K562 (cell line): ENCODE results near the gene PPP1R13L. TPM values are rescaled to one million over a fixed set of nuclear protein-coding genes. Genes with fewer than 3 reads are reported as not detected.

ENCODE experiments used
- E2F3 ChIP-seq: fragments of 250-450 bp; sonication (Bioruptor Pico); IDR thresholded peaks from 2 replicates; pipeline ENCODE4 v1.4.0; 2020; ENCODE audit warnings: mild to moderate bottlenecking
- FOXJ2 ChIP-seq: fragments of 200-800 bp; sonication (Bioruptor generic); IDR thresholded peaks from 2 replicates; pipeline ENCODE4 v1.6.1; 2016; ENCODE audit warnings: missing genetic modification characterization, missing compliant biosample characterization
- GATA2 ChIP-seq: sonication (generic); formaldehyde crosslinking; IDR thresholded peaks from 2 replicates; pipeline ENCODE4 v1.4.0; 2020; ENCODE audit warnings: mild to moderate bottlenecking, missing genetic modification reagents
- HMG20B ChIP-seq: fragments of 250-450 bp; sonication (Bioruptor Pico); IDR thresholded peaks from 2 replicates; pipeline ENCODE4 v1.5.0; 2021; ENCODE audit warnings: mild to moderate bottlenecking
- MEF2D ChIP-seq: conservative IDR thresholded peaks from 2 replicates; pipeline ENCODE4 v1.6.1; 2016; ENCODE audit warnings: low read depth, missing genetic modification characterization, missing compliant biosample characterization
- MYNN ChIP-seq, 2 experiments: sonication (generic); formaldehyde crosslinking in 1 of 2; IDR thresholded peaks; 2 replicates each; pipeline versions ENCODE4 v1.5.0 to v1.6.1; 2016 to 2020; ENCODE audit warnings: antibody characterized with exemption in 1 of 2, missing genetic modification reagents in 1 of 2
- NRF1 ChIP-seq, 2 experiments: fragments of 450-650 bp; IDR thresholded peaks in 1 of 2; conservative IDR thresholded peaks in 1 of 2; 2 replicates each; pipeline ENCODE4 v1.6.1; 2014; ENCODE audit warnings: mild to moderate bottlenecking in 2 of 2
- SRSF9 ChIP-seq: fragments of 200-400 bp; formaldehyde crosslinking; IDR thresholded peaks from 2 replicates; pipeline ENCODE4 v1.6.1; 2017; ENCODE audit warnings: low read depth, low read length, borderline replicate concordance
- TAL1 ChIP-seq: fragments of 450-650 bp; IDR thresholded peaks from 2 replicates; pipeline ENCODE4 v1.6.1; 2016; ENCODE audit warnings: mild to moderate bottlenecking
- WHSC1 ChIP-seq: IDR thresholded peaks from one replicate; pipeline ENCODE4 v1.6.1; 2012; ENCODE audit warnings: low read length, control low read depth, inconsistent platforms
- ZBED1 ChIP-seq: IDR thresholded peaks from 2 replicates; pipeline ENCODE4 v1.6.1; 2014
- ZNF134 ChIP-seq: fragments of 250-450 bp; sonication (Bioruptor Pico); conservative IDR thresholded peaks from 2 replicates; pipeline ENCODE4 v1.4.0; 2020
- polyA plus RNA-seq, 8 experiments: library from polyadenylated mRNA; depleted of rRNA in 4 of 8; stranded (reverse) in 5 of 8; unstranded in 3 of 8; fragments of >200 nt; fragmentation: Nextera tagmentation in 2 of 8; fragmentation: Illumina TruSeq in 1 of 8; extraction: Ambion mirVana in 2 of 8; extraction: Trizol in 1 of 8; gene quantifications; 2 replicates each; pipeline versions ENCODE4 v1.2.1 to v1.2.3, GENCODE V29; 2011 to 2014; ENCODE audit warnings: inconsistent platforms in 1 of 8, missing spikeins in 1 of 8
- total RNA-seq, 7 experiments: library from RNA; depleted of rRNA in 6 of 7; stranded (reverse); fragments of >200 nt in 6 of 7; fragmentation: Illumina TruSeq in 2 of 7; extraction: Trizol in 2 of 7; gene quantifications; 2 replicates each; pipeline versions ENCODE4 v1.2.1 to v1.2.3, GENCODE V29; 2011 to 2021; ENCODE audit warnings: low replicate concordance in 1 of 7
- TF ChIP-seq, protein P1 (sequence below): fragments of 250-450 bp; sonication (Bioruptor Pico); IDR thresholded peaks from 2 replicates; pipeline ENCODE4 v1.4.0; 2020; ENCODE audit warnings: mild to moderate bottlenecking
- TF ChIP-seq, protein P2 (sequence below): fragments of 250-450 bp; sonication (Bioruptor Pico); IDR thresholded peaks from 2 replicates; pipeline ENCODE4 v1.4.0; 2020
- TF ChIP-seq, protein P3 (sequence below): fragments of 450-650 bp; formaldehyde crosslinking; IDR thresholded peaks from 2 replicates; pipeline ENCODE4 v1.4.0; 2022; ENCODE audit warnings: missing genetic modification characterization
- TF ChIP-seq, protein P4 (sequence below): fragments of 150-350 bp; IDR thresholded peaks from 2 replicates; pipeline ENCODE4 v1.6.1; 2014; ENCODE audit warnings: low read depth, mild to moderate bottlenecking, low read length, borderline replicate concordance
- TF ChIP-seq, protein P5 (sequence below): sonication (generic); formaldehyde crosslinking; IDR thresholded peaks from 2 replicates; pipeline ENCODE4 v1.8.1; 2023; ENCODE audit warnings: mild to moderate bottlenecking, missing genetic modification reagents

PPP1R13L gene
- total and polyA plus RNA-seq, 9 of the 15 experiments (the other 6 are each of a cell fraction or from before 2014, with no cell fraction given), result 0.32 to 6.7 (median 2.0) TPM

DNA sequence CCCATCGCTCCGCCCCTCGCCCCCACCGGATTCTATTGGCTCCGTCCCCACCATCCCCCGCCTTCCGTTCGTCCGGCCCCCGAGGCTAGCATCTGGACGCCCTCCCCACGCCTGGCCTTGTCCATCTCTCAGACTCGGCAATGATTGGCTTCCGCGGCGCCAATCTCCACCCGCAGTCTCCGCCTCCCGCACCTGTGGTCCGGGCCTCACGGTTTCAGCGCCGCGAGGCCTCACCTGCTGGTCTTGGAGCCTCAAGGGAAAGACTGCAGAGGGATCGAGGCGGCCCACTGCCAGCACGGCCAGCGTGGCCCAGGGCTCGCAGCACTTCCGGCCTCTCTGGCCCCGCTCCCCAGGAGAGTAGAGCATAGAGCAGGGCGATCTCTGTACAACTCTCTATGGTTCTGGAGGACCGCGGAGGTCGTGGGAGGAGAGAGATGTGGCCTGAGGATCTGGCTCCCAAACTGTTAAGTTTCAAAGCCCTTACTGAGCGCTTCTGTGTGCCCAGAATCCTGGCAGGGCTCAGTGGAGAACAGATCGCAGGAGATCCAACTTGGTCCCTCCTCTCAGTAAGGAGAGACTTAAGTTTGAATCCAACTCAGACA is 18.8 kb upstream of the PPP1R13L start, which contains the start of gene ERCC1 (continued):
- TF ChIP-seq, protein P1, sequence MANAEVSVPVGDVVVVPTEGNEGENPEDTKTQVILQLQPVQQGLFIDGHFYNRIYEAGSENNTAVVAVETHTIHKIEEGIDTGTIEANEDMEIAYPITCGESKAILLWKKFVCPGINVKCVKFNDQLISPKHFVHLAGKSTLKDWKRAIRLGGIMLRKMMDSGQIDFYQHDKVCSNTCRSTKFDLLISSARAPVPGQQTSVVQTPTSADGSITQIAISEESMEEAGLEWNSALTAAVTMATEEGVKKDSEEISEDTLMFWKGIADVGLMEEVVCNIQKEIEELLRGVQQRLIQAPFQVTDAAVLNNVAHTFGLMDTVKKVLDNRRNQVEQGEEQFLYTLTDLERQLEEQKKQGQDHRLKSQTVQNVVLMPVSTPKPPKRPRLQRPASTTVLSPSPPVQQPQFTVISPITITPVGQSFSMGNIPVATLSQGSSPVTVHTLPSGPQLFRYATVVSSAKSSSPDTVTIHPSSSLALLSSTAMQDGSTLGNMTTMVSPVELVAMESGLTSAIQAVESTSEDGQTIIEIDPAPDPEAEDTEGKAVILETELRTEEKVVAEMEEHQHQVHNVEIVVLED (CRISPR knock-in tag), result peak; percentile 66
- no peak for TF ChIP-seq FOXJ2 (tag)
- TF ChIP-seq, protein P2, sequence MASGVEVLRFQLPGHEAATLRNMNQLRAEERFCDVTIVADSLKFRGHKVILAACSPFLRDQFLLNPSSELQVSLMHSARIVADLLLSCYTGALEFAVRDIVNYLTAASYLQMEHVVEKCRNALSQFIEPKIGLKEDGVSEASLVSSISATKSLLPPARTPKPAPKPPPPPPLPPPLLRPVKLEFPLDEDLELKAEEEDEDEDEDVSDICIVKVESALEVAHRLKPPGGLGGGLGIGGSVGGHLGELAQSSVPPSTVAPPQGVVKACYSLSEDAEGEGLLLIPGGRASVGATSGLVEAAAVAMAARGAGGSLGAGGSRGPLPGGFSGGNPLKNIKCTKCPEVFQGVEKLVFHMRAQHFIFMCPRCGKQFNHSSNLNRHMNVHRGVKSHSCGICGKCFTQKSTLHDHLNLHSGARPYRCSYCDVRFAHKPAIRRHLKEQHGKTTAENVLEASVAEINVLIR, result no peak
- no peak for TF ChIP-seq SRSF9
- TF ChIP-seq E2F3 (CRISPR knock-in tag), result no peak
- no peak for TF ChIP-seq GATA2
- TF ChIP-seq TAL1, result no peak; the same call in 1 of the 2 replicates
- TF ChIP-seq, protein P3, sequence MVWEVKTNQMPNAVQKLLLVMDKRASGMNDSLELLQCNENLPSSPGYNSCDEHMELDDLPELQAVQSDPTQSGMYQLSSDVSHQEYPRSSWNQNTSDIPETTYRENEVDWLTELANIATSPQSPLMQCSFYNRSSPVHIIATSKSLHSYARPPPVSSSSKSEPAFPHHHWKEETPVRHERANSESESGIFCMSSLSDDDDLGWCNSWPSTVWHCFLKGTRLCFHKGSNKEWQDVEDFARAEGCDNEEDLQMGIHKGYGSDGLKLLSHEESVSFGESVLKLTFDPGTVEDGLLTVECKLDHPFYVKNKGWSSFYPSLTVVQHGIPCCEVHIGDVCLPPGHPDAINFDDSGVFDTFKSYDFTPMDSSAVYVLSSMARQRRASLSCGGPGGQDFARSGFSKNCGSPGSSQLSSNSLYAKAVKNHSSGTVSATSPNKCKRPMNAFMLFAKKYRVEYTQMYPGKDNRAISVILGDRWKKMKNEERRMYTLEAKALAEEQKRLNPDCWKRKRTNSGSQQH (CRISPR knock-in tag), result no peak
- TF ChIP-seq, protein P4, sequence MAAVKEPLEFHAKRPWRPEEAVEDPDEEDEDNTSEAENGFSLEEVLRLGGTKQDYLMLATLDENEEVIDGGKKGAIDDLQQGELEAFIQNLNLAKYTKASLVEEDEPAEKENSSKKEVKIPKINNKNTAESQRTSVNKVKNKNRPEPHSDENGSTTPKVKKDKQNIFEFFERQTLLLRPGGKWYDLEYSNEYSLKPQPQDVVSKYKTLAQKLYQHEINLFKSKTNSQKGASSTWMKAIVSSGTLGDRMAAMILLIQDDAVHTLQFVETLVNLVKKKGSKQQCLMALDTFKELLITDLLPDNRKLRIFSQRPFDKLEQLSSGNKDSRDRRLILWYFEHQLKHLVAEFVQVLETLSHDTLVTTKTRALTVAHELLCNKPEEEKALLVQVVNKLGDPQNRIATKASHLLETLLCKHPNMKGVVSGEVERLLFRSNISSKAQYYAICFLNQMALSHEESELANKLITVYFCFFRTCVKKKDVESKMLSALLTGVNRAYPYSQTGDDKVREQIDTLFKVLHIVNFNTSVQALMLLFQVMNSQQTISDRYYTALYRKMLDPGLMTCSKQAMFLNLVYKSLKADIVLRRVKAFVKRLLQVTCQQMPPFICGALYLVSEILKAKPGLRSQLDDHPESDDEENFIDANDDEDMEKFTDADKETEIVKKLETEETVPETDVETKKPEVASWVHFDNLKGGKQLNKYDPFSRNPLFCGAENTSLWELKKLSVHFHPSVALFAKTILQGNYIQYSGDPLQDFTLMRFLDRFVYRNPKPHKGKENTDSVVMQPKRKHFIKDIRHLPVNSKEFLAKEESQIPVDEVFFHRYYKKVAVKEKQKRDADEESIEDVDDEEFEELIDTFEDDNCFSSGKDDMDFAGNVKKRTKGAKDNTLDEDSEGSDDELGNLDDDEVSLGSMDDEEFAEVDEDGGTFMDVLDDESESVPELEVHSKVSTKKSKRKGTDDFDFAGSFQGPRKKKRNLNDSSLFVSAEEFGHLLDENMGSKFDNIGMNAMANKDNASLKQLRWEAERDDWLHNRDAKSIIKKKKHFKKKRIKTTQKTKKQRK, result no peak
- no peak; the same call in 1 of the 2 replicates for TF ChIP-seq ZBED1
- TF ChIP-seq, protein P5, sequence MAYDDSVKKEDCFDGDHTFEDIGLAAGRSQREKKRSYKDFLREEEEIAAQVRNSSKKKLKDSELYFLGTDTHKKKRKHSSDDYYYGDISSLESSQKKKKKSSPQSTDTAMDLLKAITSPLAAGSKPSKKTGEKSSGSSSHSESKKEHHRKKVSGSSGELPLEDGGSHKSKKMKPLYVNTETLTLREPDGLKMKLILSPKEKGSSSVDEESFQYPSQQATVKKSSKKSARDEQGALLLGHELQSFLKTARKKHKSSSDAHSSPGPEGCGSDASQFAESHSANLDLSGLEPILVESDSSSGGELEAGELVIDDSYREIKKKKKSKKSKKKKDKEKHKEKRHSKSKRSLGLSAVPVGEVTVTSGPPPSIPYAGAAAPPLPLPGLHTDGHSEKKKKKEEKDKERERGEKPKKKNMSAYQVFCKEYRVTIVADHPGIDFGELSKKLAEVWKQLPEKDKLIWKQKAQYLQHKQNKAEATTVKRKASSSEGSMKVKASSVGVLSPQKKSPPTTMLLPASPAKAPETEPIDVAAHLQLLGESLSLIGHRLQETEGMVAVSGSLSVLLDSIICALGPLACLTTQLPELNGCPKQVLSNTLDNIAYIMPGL (CRISPR knock-in tag), result 0 out of 2 replicates have a peak, but pooled peaks have one; percentile 26
- TF ChIP-seq WHSC1, result no peak
- no peak for TF ChIP-seq MEF2D (tag)
- TF ChIP-seq MYNN (IDR thresholded peaks at IDR 0.05), result no peak
- TF ChIP-seq MYNN (CRISPR knock-in tag; IDR thresholded peaks at IDR 0.05), result no peak
- peak; percentile 57 to 71 for TF ChIP-seq NRF1 (conservative IDR thresholded peaks at IDR 0.05 in 1 of 2, IDR thresholded peaks at IDR 0.05 in 1 of 2)
- TF ChIP-seq HMG20B (CRISPR knock-in tag), result no peak
- no peak for TF ChIP-seq ZNF134 (CRISPR knock-in tag)
